MM.1S (cell line): ENCODE data around the gene PTPRF.

Source experiments
- CTCF ChIP-seq: fragments of 300-600 bp; sonication (generic); IDR thresholded peaks from 2 replicates; pipeline ENCODE4 v1.5.1; 2016; ENCODE audit warnings: antibody characterized with exemption, low read length, mixed read lengths
- EZH2 ChIP-seq: fragments of 300-600 bp; sonication (generic); optimal IDR thresholded peaks from 2 replicates; pipeline ENCODE3; 2017; ENCODE audit warnings: low read depth, mild to moderate bottlenecking, antibody characterized with exemption, low read length, mixed read lengths

GRCh38 chr1:43650310-43651085 lies 119.8 kb downstream of the PTPRF start:
- no peak for TF ChIP-seq CTCF
- TF ChIP-seq EZH2, result no peak
